K562 (cell line): ENCODE data around the gene KMT5C. TPM values are rescaled to one million over a fixed set of nuclear protein-coding genes. Genes with fewer than 3 reads are reported as not detected.

Experiments
- ATAC-seq: fragments of 200-7000 bp; cut with Tn5 transposase; 3 replicates; pipeline ENCODE4 v1.9.1; 2020; ENCODE audit warnings: moderate library complexity
- BruUV-seq: library from RNA; stranded (reverse); fragments of 400-500 nt; replicated peaks from 2 replicates; lab custom pipeline; 2021; lab: Mats Ljungman, UMichigan
- CTCF ChIA-PET: fragments of 300-600 bp; formaldehyde crosslinking; extraction: SDS; loops from one replicate; lab custom pipeline; 2021; ENCODE audit warnings: low intra/inter-chr PET ratio; lab: Yijun Ruan, JAX
- POLR2A ChIA-PET: fragments of 300-600, 350-650 bp; sonication (Branson Sonifier 250); formaldehyde crosslinking; extraction: SDS; loops from one replicate; lab custom pipeline; 2021; ENCODE audit warnings: antibody characterized with exemption, inconsistent platforms; lab: Yijun Ruan, JAX
- DNase-seq, 4 experiments: peaks; one replicate each; pipeline versions ENCODE4 v3.0.0 to v3.0.0-alpha.2; 2011 to 2018; ENCODE audit warnings: low spot score in 3 of 4, mixed read lengths in 3 of 4; ENCODE audit errors: extremely low read depth in 1 of 4
- FAIRE-seq: peaks from 2 replicates; lab custom pipeline; 2011; peaks lifted over from hg19 to GRCh38; lab: Jason Lieb, UNC
- H2AFZ ChIP-seq: 2 replicates; pipeline ENCODE4 v1.6.0; 2011; ENCODE audit warnings: low read depth, low read length, control low read depth, inconsistent platforms
- H3K27ac ChIP-seq: fragments of 200-600 bp; 3 replicates; pipeline ENCODE4 v1.8.0; 2011; ENCODE audit warnings: low read depth, mild to moderate bottlenecking, control low read depth, inconsistent platforms, low read length, moderate library complexity, mixed read lengths; ENCODE audit errors: extremely low read depth
- H3K27me3 ChIP-seq, 2 experiments: fragments of 300-600 bp in 1 of 2; 2 replicates in 1 of 2; 3 replicates in 1 of 2; pipeline versions ENCODE4 v1.6.0 to v1.8.0; 2011; ENCODE audit warnings: inconsistent platforms in 2 of 2, low read length in 2 of 2, mild to moderate bottlenecking in 1 of 2, mixed read lengths in 1 of 2, moderate library complexity in 1 of 2; ENCODE audit not compliant: control insufficient read depth in 2 of 2, insufficient read depth in 2 of 2
- H3K36me3 ChIP-seq: fragments of 300-600 bp; 3 replicates; pipeline ENCODE4 v1.8.0; 2011; ENCODE audit warnings: mild to moderate bottlenecking, low read length, inconsistent platforms; ENCODE audit not compliant: control insufficient read depth, insufficient read depth
- H3K4me1 ChIP-seq, 2 experiments: fragments of 200-600 bp in 1 of 2; replicated peaks in 1 of 2; 2 replicates in 1 of 2; 3 replicates in 1 of 2; pipeline versions ENCODE4 v1.5.1 to v1.8.0; 2011; ENCODE audit warnings: inconsistent platforms in 2 of 2, low read length in 2 of 2, mild to moderate bottlenecking in 1 of 2, mixed read lengths in 1 of 2, moderate library complexity in 1 of 2; ENCODE audit not compliant: control insufficient read depth in 2 of 2, insufficient read depth in 2 of 2
- H3K4me2 ChIP-seq: 2 replicates; pipeline ENCODE4 v1.6.1; 2011; ENCODE audit warnings: low read length, control low read depth, inconsistent platforms, mixed read lengths; ENCODE audit not compliant: insufficient read depth
- H3K4me3 ChIP-seq: fragments of 200-600 bp; sonication (generic), shearing (Covaris generic); 2 replicates; pipeline ENCODE4 v1.5.1; 2016; ENCODE audit warnings: control low read depth, inconsistent platforms
- H3K79me2 ChIP-seq: fragments of 200-600 bp; 3 replicates; pipeline ENCODE4 v1.8.0; 2011; ENCODE audit warnings: low read length, inconsistent platforms; ENCODE audit not compliant: control insufficient read depth, insufficient read depth
- H3K9ac ChIP-seq, 2 experiments: 2 replicates each; pipeline versions ENCODE4 v1.6.0 to v1.6.1; 2011; ENCODE audit warnings: low read depth in 2 of 2, low read length in 2 of 2, control low read depth in 1 of 2, inconsistent platforms in 1 of 2, mild to moderate bottlenecking in 1 of 2, mixed read lengths in 1 of 2; ENCODE audit not compliant: insufficient read depth in 1 of 2
- H3K9me1 ChIP-seq: one replicate; pipeline ENCODE4 v1.6.0; 2011; ENCODE audit warnings: inconsistent platforms, mild to moderate bottlenecking, low read length, moderate library complexity; ENCODE audit not compliant: control insufficient read depth, insufficient read depth
- H3K9me3 ChIP-seq: replicated peaks from 2 replicates; pipeline ENCODE4 v1.5.1; 2011; ENCODE audit warnings: low read depth, low read length, inconsistent platforms; ENCODE audit not compliant: control insufficient read depth, insufficient read depth
- H4K20me1 ChIP-seq: replicated peaks from 2 replicates; pipeline ENCODE4 v1.6.1; 2011; ENCODE audit warnings: low read length, inconsistent platforms, mixed read lengths; ENCODE audit not compliant: control insufficient read depth, insufficient read depth
- POLR2G ChIP-seq: fragments of 200-400 bp; formaldehyde crosslinking; IDR thresholded peaks from 2 replicates; pipeline ENCODE4 v1.6.1; 2017; ENCODE audit warnings: low read depth, mild to moderate bottlenecking, antibody characterized with exemption, low read length, moderate library complexity
- TBP ChIP-seq: optimal IDR thresholded peaks from 2 replicates; pipeline ENCODE3; 2011; ENCODE audit warnings: low read depth, low read length, improper control_type of control experiment
- ZNF696 ChIP-seq: fragments of 250-450 bp; sonication (Bioruptor Pico); conservative IDR thresholded peaks from 2 replicates; pipeline ENCODE4 v1.4.0; 2020; ENCODE audit warnings: mild to moderate bottlenecking, moderate library complexity
- ZNF778 ChIP-seq: fragments of 450-650 bp; formaldehyde crosslinking; IDR thresholded peaks from 2 replicates; pipeline ENCODE4 v1.4.0; 2020; ENCODE audit warnings: mild to moderate bottlenecking, moderate library complexity
- WGBS: fragments of 100-300 bp; shearing (Covaris generic); methylation state at CpG from one replicate; pipeline ENCODE4 v1.1.6; 2016; ENCODE audit warnings: low coverage, mixed read lengths; ENCODE audit not compliant: insufficient coverage; ENCODE audit errors: missing lambda C conversion rate; 5-methylcytosine and 5-hydroxymethylcytosine counted together
- in situ Hi-C: fragments of 300-500 bp; cut with MboI; formaldehyde crosslinking; loops from 4 replicates; pipeline ENCODE4 v1.15.0; 2018; ENCODE audit warnings: inconsistent platforms, mixed read lengths
- intact Hi-C: fragments of 100-400 bp; cut with micrococcal nuclease; formaldehyde crosslinking; loops from 2 replicates; pipeline ENCODE4 v1.14.2; 2022
- polyA plus RNA-seq, 8 experiments: library from polyadenylated mRNA; depleted of rRNA in 4 of 8; stranded (reverse) in 5 of 8; unstranded in 3 of 8; fragments of >200 nt; fragmentation: Nextera tagmentation in 2 of 8; fragmentation: Illumina TruSeq in 1 of 8; extraction: Ambion mirVana in 2 of 8; extraction: Trizol in 1 of 8; gene quantifications; 2 replicates each; pipeline versions ENCODE4 v1.2.1 to v1.2.3, GENCODE V29; 2011 to 2014; ENCODE audit warnings: inconsistent platforms in 1 of 8, missing spikeins in 1 of 8
- total RNA-seq, 7 experiments: library from RNA; depleted of rRNA in 6 of 7; stranded (reverse); fragments of >200 nt in 6 of 7; fragmentation: Illumina TruSeq in 2 of 7; extraction: Trizol in 2 of 7; gene quantifications; 2 replicates each; pipeline versions ENCODE4 v1.2.1 to v1.2.3, GENCODE V29; 2011 to 2021; ENCODE audit warnings: low replicate concordance in 1 of 7
- TF ChIP-seq, protein P1 (sequence below): fragments of 450-650 bp; IDR thresholded peaks from 2 replicates; pipeline ENCODE4 v1.7.1; 2018; ENCODE audit warnings: mild to moderate bottlenecking, low read depth; ENCODE audit not compliant: partially characterized antibody

Gene KMT5C
- total and polyA plus RNA-seq, 9 of the 15 experiments (the other 6 are each of a cell fraction or from before 2014, with no cell fraction given) = 0.15 to 53.5 (median 16.6) TPM

- Histone ChIP-seq H2AFZ (no peak overlapping the region), H3K79me2 (no peaks in the 10 kb centered on the region), H3K9me1 (no peaks in the 10 kb centered on the region), H3K27ac (no peak overlapping the region), H4K20me1 (no peaks in the 10 kb centered on the region), H3K36me3 (peaks cover 5% of the 10 kb centered on the region; the same call in 1 of the 3 replicates), H3K4me2 (0 out of 2 replicates have a peak overlapping the region, but pooled peaks have one; percentile 13), H3K27me3 (no peaks in the 10 kb centered on the region), H3K9ac (no peak overlapping the region), H3K9me3 (no peaks in the 10 kb centered on the region; the same call in 1 of the 2 replicates), H3K4me3 (no peak overlapping the region), H3K4me1 (peaks cover 9 to 49% of the 10 kb centered on the region in 2 experiments; a peak in 4 of 5 replicates)
- POLR2A ChIA-PET = interaction anchor here (0.5 kb wide), 1 partner anchor 199 kb away, joined by 4 read pairs; no protein-coding TSS in a partner anchor
- no peak for TF ChIP-seq ZNF778
- peak; percentile 34; the same call in 1 of the 2 replicates for TF ChIP-seq POLR2G
- TF ChIP-seq ZNF696 (CRISPR knock-in tag) = no peak
- no peak for TF ChIP-seq TBP
- TF ChIP-seq, protein P1, sequence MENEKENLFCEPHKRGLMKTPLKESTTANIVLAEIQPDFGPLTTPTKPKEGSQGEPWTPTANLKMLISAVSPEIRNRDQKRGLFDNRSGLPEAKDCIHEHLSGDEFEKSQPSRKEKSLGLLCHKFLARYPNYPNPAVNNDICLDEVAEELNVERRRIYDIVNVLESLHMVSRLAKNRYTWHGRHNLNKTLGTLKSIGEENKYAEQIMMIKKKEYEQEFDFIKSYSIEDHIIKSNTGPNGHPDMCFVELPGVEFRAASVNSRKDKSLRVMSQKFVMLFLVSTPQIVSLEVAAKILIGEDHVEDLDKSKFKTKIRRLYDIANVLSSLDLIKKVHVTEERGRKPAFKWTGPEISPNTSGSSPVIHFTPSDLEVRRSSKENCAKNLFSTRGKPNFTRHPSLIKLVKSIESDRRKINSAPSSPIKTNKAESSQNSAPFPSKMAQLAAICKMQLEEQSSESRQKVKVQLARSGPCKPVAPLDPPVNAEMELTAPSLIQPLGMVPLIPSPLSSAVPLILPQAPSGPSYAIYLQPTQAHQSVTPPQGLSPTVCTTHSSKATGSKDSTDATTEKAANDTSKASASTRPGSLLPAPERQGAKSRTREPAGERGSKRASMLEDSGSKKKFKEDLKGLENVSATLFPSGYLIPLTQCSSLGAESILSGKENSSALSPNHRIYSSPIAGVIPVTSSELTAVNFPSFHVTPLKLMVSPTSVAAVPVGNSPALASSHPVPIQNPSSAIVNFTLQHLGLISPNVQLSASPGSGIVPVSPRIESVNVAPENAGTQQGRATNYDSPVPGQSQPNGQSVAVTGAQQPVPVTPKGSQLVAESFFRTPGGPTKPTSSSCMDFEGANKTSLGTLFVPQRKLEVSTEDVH = no peak
- DNase-seq = peak in 2 of 4 experiments; percentile 35 to 48
- no peak for FAIRE-seq
- CTCF ChIA-PET = no interaction called here
- in situ Hi-C loops (no loop called here), intact Hi-C loops (loop anchor here (5.0 kb wide), 2 partner anchors 32 to 82 kb away; partner anchors contain the start of genes KMT5C and RPL28)
- ATAC-seq = peak; percentile 26
- no TSS peak for BruUV-seq
- WGBS = 41% methylated on average over 12 of the region's 14 CpGs
Measured at GRCh38 chr19:55304980-55305379, 34.7 kb upstream of the KMT5C start.
